GM19099 (cell line): ENCODE data around the gene TRPM5.

Experiments used
- POLR2A ChIP-seq: IDR thresholded peaks from 3 replicates; pipeline ENCODE4 v1.6.1; 2011; ENCODE audit warnings: low read depth; ENCODE audit not compliant: insufficient read length; ENCODE audit errors: extremely low read depth

TRPM5 gene

GRCh38 chr11:2462543-2462985, 18.2 kb upstream of the TRPM5 start:
- no peak for TF ChIP-seq POLR2A

GRCh38 chr11:2461956-2462542, 17.7 kb upstream of the TRPM5 start:
- TF ChIP-seq POLR2A: no peak

GRCh38 chr11:2461253-2461955, 17.1 kb upstream of the TRPM5 start:
- no peak for TF ChIP-seq POLR2A

- TF ChIP-seq POLR2A: no peak
Measured at GRCh38 chr11:2460540-2461252, 16.4 kb upstream of the TRPM5 start.

- TF ChIP-seq POLR2A: no peak
Measured at GRCh38 chr11:2459796-2460531, 15.7 kb upstream of the TRPM5 start.

GRCh38 chr11:2459016-2459725, 14.9 kb upstream of the TRPM5 start:
- no peak for TF ChIP-seq POLR2A

GRCh38 chr11:2458321-2458720, 14.0 kb upstream of the TRPM5 start:
- no peak for TF ChIP-seq POLR2A

GRCh38 chr11:2453436-2453835, 9.1 kb upstream of the TRPM5 start:
- TF ChIP-seq POLR2A: no peak

GRCh38 chr11:2452321-2453012, 8.2 kb upstream of the TRPM5 start:
- no peak for TF ChIP-seq POLR2A

- TF ChIP-seq POLR2A: no peak
Measured at GRCh38 chr11:2451916-2452315, 7.6 kb upstream of the TRPM5 start.

- TF ChIP-seq POLR2A: no peak
Measured at GRCh38 chr11:2451336-2451735, 7.0 kb upstream of the TRPM5 start.

- TF ChIP-seq POLR2A: no peak
Measured at GRCh38 chr11:2450321-2451041, 6.2 kb upstream of the TRPM5 start.

- no peak for TF ChIP-seq POLR2A
Measured at GRCh38 chr11:2449548-2450320, 5.4 kb upstream of the TRPM5 start.
